Subcutaneous abdominal adipose tissue (tissue), 5 donors: Measurements from ENCODE around the gene PBX4.

ENCODE experiments used
- H3K27ac ChIP-seq: one replicate; pipeline ENCODE4 v1.7.0; 2013; ENCODE audit warnings: low read depth, mild to moderate bottlenecking, inconsistent platforms, low read length, moderate library complexity
- H3K27me3 ChIP-seq, 5 donors: one replicate each; pipeline ENCODE4 v1.7.0; 2013; ENCODE audit warnings: low read length in 5 of 5, inconsistent platforms in 1 of 5; ENCODE audit not compliant: control insufficient read depth in 5 of 5, insufficient read depth in 4 of 5
- H3K36me3 ChIP-seq, 5 donors: one replicate each; pipeline ENCODE4 v1.7.0; 2013; ENCODE audit warnings: low read length in 5 of 5; ENCODE audit not compliant: control insufficient read depth in 5 of 5, insufficient read depth in 5 of 5
- H3K4me1 ChIP-seq, 5 donors: one replicate each; pipeline ENCODE4 v1.7.0; 2013; ENCODE audit warnings: low read length in 5 of 5, mild to moderate bottlenecking in 3 of 5, moderate library complexity in 1 of 5; ENCODE audit not compliant: control insufficient read depth in 5 of 5, insufficient read depth in 5 of 5
- H3K4me3 ChIP-seq, 5 donors: one replicate each; pipeline ENCODE4 v1.7.0; 2013; ENCODE audit warnings: low read length in 5 of 5, low read depth in 1 of 5
- H3K9ac ChIP-seq, 5 donors: one replicate each; pipeline ENCODE4 v1.7.0; 2013; ENCODE audit warnings: low read length in 5 of 5, mild to moderate bottlenecking in 4 of 5, moderate library complexity in 3 of 5
- H3K9me3 ChIP-seq, 5 donors: one replicate each; pipeline ENCODE4 v1.7.0; 2013; ENCODE audit warnings: low read length in 5 of 5; ENCODE audit not compliant: control insufficient read depth in 5 of 5
- donor health status: healthy.
- donor health status: healthy.
- donor health status: healthy.
- donor health status: healthy.
- donor health status: healthy.

Gene PBX4

DNA sequence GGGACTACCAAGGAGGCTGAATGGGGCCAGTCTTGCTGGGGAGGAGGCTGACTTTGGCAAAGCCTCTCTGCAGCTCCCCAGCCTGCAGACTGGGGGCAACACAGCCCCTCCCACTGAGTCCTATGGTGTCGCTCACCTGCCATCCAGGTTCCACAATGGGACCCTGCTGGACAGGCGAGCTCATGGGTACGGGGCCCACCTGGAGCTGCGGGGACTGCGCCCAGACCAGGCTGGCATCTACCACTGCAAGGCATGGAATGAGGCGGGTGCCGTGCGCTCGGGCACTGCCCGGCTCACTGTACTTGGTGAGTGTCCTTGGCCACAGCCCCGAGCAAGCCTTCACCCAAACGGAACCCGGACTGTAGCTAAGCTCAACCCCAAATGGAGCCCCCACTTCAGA lies 75.4 kb downstream of the PBX4 start:
- Histone ChIP-seq H3K27me3 (peaks cover 23 to 57% (median 43%) of the 10 kb centered on the region in 5 donors), H3K27ac (no peak overlapping the region), H3K36me3 (no peaks in the 10 kb centered on the region), H3K4me1 (peaks cover 0 to 40% (median 32%) of the 10 kb centered on the region in 5 donors), H3K9me3 (no peaks in the 10 kb centered on the region), H3K4me3 (no peak overlapping the region), H3K9ac (no peak overlapping the region)

GRCh38 chr19:19542507-19542906 lies 76.0 kb downstream of the PBX4 start:
- peaks cover 23 to 58% (median 48%) of the 10 kb centered on the region in 5 donors for H3K27me3 ChIP-seq
- no peak overlapping the region for H3K9ac ChIP-seq
- no peaks in the 10 kb centered on the region for H3K9me3 ChIP-seq
- no peaks in the 10 kb centered on the region for H3K36me3 ChIP-seq
- H3K27ac ChIP-seq: no peak overlapping the region
- H3K4me3 ChIP-seq: no peak overlapping the region
- peaks cover 0 to 44% (median 38%) of the 10 kb centered on the region in 5 donors for H3K4me1 ChIP-seq

DNA sequence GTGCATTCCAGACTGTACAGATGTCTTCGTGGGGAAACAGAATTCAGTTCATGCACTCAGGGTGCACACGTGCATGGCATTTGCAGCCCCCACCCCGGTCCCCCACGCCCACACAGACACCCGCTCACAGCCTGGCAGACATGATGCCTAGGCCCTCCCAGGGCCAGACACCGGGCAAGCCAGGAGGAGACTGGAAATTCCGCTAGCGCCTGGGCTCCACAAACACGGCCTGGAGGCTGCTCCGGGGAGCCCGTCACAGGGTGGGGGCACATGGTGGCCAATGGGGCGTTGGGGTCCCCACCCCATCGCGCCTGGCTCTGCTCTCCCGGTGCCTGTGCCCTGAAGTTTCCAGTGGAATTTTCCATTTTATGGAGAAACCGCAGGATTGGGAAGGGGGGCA lies 76.9 kb downstream of the PBX4 start:
- Histone ChIP-seq H3K36me3 (no peaks in the 10 kb centered on the region), H3K4me1 (peaks cover 0 to 39% (median 32%) of the 10 kb centered on the region in 5 donors), H3K27ac (no peak overlapping the region), H3K4me3 (no peak overlapping the region), H3K9me3 (no peaks in the 10 kb centered on the region), H3K9ac (no peak overlapping the region), H3K27me3 (peaks cover 23 to 58% (median 52%) of the 10 kb centered on the region in 5 donors)

DNA sequence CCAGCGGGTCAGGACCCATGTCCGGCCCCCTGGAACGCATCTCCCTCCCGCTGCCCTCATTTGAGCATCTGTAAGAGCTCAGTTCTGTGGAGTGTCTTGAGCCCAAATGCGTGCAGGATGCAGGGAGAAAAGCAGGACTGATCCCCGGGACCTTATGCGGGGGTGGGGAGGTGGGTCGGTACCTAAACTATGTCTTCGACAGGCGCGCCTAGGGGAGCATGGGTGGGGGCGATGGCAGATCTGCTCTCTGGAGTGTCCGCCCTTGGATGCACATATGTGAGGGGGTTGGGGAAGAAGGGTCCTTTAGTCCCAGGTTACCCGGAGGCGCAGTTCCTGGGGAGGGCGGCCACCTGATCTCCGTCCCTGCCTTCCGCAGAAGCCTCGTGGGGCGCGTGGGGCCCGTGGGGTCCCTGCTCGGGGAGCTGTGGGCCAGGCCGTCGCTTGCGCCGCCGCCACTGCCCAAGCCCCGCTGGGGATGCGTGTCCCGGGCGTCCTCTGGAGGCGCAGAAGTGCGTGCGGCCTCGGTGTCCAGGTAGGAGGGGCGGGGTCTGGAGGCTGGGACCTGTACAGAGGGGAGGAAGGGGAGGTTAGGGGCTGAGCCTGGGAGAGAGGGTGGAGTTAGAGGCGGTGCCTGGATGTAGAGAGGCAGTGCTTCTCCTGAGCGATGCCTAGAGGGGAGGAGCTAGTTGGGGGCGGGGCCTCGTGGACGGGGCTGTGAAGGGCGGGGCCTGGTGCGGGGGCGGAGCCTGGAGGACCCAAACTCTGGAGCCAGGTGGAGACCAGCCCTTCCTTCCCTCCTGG lies 77.6 kb downstream of the PBX4 start:
- Histone ChIP-seq H3K27me3 (peaks cover 23 to 58% (median 52%) of the 10 kb centered on the region in 5 donors), H3K4me1 (peaks cover 0 to 34% (median 28%) of the 10 kb centered on the region in 5 donors), H3K9me3 (no peaks in the 10 kb centered on the region), H3K27ac (no peak overlapping the region), H3K9ac (peak overlapping the region in 1 of 5 donors; percentile 25), H3K36me3 (no peaks in the 10 kb centered on the region), H3K4me3 (peak overlapping the region in 2 of 5 donors; percentile 23 to 30)

- H3K36me3 ChIP-seq: peaks cover 0 to 4% (median 2%) of the 10 kb centered on the region in 5 donors
- peak overlapping the region in 2 of 5 donors; percentile 14 to 37 for H3K4me3 ChIP-seq
- no peak overlapping the region for H3K27ac ChIP-seq
- peaks cover 0 to 34% (median 28%) of the 10 kb centered on the region in 5 donors for H3K4me1 ChIP-seq
- H3K9me3 ChIP-seq: no peaks in the 10 kb centered on the region
- H3K27me3 ChIP-seq: peaks cover 23 to 58% (median 52%) of the 10 kb centered on the region in 5 donors
- no peak overlapping the region for H3K9ac ChIP-seq
Measured at GRCh38 chr19:19540064-19540714, 78.3 kb downstream of the PBX4 start.

DNA sequence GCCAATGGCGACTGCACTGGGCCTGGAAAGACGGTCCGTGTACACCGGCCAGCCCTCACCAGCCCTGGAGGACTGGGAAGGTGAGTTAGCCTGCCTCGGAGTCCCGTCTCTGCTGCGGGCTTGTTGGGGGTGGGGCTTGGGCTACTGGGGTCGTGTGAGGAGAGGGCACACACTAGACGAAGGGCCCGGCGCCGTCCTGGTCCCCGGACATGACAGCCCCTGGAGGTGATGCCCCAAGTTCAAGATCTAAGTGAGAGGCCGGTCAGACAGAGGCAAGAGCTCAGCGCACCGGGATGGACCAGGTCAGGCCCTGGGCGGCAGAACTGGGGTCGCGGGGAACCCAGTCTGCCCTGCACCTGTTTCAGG lies 78.8 kb downstream of the PBX4 start:
- no peak overlapping the region for H3K4me3 ChIP-seq
- no peaks in the 10 kb centered on the region for H3K9me3 ChIP-seq
- H3K27me3 ChIP-seq: peaks cover 23 to 58% (median 52%) of the 10 kb centered on the region in 5 donors
- H3K9ac ChIP-seq: no peak overlapping the region
- H3K36me3 ChIP-seq: peaks cover 0 to 5% (median 3%) of the 10 kb centered on the region in 5 donors
- peaks cover 0 to 34% (median 28%) of the 10 kb centered on the region in 5 donors for H3K4me1 ChIP-seq
- H3K27ac ChIP-seq: no peak overlapping the region

DNA sequence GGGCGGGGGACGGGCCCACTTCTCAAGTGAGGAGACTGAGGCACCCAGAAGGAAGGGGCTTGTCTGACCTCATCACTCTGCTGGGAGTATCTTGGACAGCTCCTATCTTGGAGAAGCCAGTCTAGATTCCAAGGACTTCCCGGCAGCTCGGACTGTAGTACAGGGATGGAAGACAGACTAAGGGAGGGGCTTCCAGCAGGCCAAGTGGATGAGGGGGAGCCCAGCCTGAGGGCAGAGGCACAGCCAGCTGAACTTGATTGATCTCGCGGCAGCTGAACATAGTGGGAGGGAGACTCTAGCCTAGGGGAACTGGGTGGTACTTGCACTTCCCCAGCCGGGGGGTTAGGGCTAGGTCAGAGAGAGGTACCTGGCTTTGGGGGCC lies 79.7 kb downstream of the PBX4 start:
- peaks cover 0 to 5% (median 3%) of the 10 kb centered on the region in 5 donors for H3K36me3 ChIP-seq
- no peaks in the 10 kb centered on the region for H3K9me3 ChIP-seq
- H3K9ac ChIP-seq: no peak overlapping the region
- H3K4me1 ChIP-seq: peaks cover 0 to 34% (median 28%) of the 10 kb centered on the region in 5 donors
- H3K27ac ChIP-seq: no peak overlapping the region
- H3K4me3 ChIP-seq: no peak overlapping the region
- H3K27me3 ChIP-seq: peaks cover 23 to 55% (median 52%) of the 10 kb centered on the region in 5 donors

- H3K9me3 ChIP-seq: no peaks in the 10 kb centered on the region
- H3K9ac ChIP-seq: no peak within 1 kb of the TSS
- no peak within 1 kb of the TSS for H3K27ac ChIP-seq
- H3K27me3 ChIP-seq: peaks cover 23 to 51% (median 48%) of the 10 kb centered on the region in 5 donors
- H3K36me3 ChIP-seq: peaks cover 0 to 5% (median 3%) of the 10 kb centered on the region in 5 donors
- peak within 1 kb of the TSS in 2 of 5 donors; percentile 22 to 55 for H3K4me3 ChIP-seq
- H3K4me1 ChIP-seq: peaks cover 0 to 34% (median 28%) of the 10 kb centered on the region in 5 donors
Measured at GRCh38 chr19:19538061-19538784, 80.3 kb downstream of the PBX4 start, which contains the start of gene CILP2. Gene CILP2, plus strand, starts transcription at chr19:19538265. Its CDS starts 85 bp downstream, at chr19:19538350.

GRCh38 chr19:19537075-19538048 lies 81.1 kb downstream of the PBX4 start:
- H3K9me3 ChIP-seq: no peaks in the 10 kb centered on the region
- peaks cover 0 to 5% (median 3%) of the 10 kb centered on the region in 5 donors for H3K36me3 ChIP-seq
- peaks cover 0 to 36% (median 32%) of the 10 kb centered on the region in 5 donors for H3K4me1 ChIP-seq
- peak overlapping the region in 2 of 5 donors; percentile 18 to 55 for H3K4me3 ChIP-seq
- H3K27ac ChIP-seq: no peak overlapping the region
- H3K27me3 ChIP-seq: peaks cover 23 to 43% (median 39%) of the 10 kb centered on the region in 5 donors
- no peak overlapping the region for H3K9ac ChIP-seq
